GM23338 (cell line): ENCODE data around the gene IDE. TPM values are rescaled to one million over a fixed set of nuclear protein-coding genes. Genes with fewer than 3 reads are reported as not detected.

Experiments
- CREB1 ChIP-seq: fragments of 250-450 bp; sonication (Bioruptor Pico); IDR thresholded peaks from 2 replicates; pipeline ENCODE4 v1.5.0; 2020; ENCODE audit warnings: low read depth, mild to moderate bottlenecking, moderate library complexity
- EZH2 ChIP-seq: fragments of 200-600 bp; sonication (generic); IDR thresholded peaks from one replicate; pipeline ENCODE4 v1.8.0; 2017; ENCODE audit warnings: antibody characterized with exemption, mild to moderate bottlenecking, low read depth; ENCODE audit not compliant: unreplicated experiment
- REST ChIP-seq: IDR thresholded peaks from one replicate; pipeline ENCODE4 v1.6.1; 2018; ENCODE audit warnings: antibody characterized with exemption; ENCODE audit not compliant: unreplicated experiment
- STAT1 ChIP-seq: IDR thresholded peaks from one replicate; pipeline ENCODE4 v1.6.1; 2016; ENCODE audit warnings: antibody characterized with exemption; ENCODE audit not compliant: unreplicated experiment
- ZNF331 ChIP-seq: fragments of 250-450 bp; sonication (Bioruptor Pico); IDR thresholded peaks from 2 replicates; pipeline ENCODE4 v1.5.0; 2020; ENCODE audit warnings: low read depth, mild to moderate bottlenecking, moderate library complexity
- polyA plus RNA-seq: library from polyadenylated mRNA; unstranded; fragments of >200 nt; fragmentation: Nextera tagmentation; extraction: Ambion mirVana; gene quantifications from 2 replicates; pipeline ENCODE4 v1.2.1, GENCODE V29; 2016
- total RNA-seq: library from RNA; depleted of rRNA; stranded (reverse); fragments of >200 nt; shearing (Covaris generic); gene quantifications from 2 replicates; pipeline ENCODE4 v1.2.3, GENCODE V29; 2014
- TF ChIP-seq, protein P1 (sequence below): fragments of 250-450 bp; sonication (Bioruptor Pico); IDR thresholded peaks from 2 replicates; pipeline ENCODE4 v1.5.0; 2020; ENCODE audit warnings: mild to moderate bottlenecking, moderate library complexity

IDE gene
- total and polyA plus RNA-seq, 2 experiments from 2014 or later = 12.9 to 36.3 TPM

DNA sequence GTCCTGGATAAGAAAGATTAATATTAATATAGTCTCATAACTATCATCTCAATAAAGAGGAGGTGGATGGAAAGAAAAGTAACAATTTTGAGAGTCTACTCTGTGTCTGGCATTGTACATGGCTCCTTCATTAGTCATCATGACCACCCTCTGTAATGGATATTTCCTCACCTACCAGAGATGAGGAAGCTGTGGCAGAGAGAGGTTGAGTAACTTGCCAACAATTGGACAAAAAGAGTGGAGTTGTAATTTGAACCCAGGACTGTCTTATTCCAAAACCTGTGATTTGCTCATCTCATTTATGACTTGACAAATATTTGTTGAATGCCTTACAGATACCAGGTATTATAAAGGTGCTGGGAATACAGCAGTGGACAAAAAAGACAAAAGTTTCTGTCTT is 2.1 kb upstream of the IDE start (continued):
- TF ChIP-seq, protein P1, sequence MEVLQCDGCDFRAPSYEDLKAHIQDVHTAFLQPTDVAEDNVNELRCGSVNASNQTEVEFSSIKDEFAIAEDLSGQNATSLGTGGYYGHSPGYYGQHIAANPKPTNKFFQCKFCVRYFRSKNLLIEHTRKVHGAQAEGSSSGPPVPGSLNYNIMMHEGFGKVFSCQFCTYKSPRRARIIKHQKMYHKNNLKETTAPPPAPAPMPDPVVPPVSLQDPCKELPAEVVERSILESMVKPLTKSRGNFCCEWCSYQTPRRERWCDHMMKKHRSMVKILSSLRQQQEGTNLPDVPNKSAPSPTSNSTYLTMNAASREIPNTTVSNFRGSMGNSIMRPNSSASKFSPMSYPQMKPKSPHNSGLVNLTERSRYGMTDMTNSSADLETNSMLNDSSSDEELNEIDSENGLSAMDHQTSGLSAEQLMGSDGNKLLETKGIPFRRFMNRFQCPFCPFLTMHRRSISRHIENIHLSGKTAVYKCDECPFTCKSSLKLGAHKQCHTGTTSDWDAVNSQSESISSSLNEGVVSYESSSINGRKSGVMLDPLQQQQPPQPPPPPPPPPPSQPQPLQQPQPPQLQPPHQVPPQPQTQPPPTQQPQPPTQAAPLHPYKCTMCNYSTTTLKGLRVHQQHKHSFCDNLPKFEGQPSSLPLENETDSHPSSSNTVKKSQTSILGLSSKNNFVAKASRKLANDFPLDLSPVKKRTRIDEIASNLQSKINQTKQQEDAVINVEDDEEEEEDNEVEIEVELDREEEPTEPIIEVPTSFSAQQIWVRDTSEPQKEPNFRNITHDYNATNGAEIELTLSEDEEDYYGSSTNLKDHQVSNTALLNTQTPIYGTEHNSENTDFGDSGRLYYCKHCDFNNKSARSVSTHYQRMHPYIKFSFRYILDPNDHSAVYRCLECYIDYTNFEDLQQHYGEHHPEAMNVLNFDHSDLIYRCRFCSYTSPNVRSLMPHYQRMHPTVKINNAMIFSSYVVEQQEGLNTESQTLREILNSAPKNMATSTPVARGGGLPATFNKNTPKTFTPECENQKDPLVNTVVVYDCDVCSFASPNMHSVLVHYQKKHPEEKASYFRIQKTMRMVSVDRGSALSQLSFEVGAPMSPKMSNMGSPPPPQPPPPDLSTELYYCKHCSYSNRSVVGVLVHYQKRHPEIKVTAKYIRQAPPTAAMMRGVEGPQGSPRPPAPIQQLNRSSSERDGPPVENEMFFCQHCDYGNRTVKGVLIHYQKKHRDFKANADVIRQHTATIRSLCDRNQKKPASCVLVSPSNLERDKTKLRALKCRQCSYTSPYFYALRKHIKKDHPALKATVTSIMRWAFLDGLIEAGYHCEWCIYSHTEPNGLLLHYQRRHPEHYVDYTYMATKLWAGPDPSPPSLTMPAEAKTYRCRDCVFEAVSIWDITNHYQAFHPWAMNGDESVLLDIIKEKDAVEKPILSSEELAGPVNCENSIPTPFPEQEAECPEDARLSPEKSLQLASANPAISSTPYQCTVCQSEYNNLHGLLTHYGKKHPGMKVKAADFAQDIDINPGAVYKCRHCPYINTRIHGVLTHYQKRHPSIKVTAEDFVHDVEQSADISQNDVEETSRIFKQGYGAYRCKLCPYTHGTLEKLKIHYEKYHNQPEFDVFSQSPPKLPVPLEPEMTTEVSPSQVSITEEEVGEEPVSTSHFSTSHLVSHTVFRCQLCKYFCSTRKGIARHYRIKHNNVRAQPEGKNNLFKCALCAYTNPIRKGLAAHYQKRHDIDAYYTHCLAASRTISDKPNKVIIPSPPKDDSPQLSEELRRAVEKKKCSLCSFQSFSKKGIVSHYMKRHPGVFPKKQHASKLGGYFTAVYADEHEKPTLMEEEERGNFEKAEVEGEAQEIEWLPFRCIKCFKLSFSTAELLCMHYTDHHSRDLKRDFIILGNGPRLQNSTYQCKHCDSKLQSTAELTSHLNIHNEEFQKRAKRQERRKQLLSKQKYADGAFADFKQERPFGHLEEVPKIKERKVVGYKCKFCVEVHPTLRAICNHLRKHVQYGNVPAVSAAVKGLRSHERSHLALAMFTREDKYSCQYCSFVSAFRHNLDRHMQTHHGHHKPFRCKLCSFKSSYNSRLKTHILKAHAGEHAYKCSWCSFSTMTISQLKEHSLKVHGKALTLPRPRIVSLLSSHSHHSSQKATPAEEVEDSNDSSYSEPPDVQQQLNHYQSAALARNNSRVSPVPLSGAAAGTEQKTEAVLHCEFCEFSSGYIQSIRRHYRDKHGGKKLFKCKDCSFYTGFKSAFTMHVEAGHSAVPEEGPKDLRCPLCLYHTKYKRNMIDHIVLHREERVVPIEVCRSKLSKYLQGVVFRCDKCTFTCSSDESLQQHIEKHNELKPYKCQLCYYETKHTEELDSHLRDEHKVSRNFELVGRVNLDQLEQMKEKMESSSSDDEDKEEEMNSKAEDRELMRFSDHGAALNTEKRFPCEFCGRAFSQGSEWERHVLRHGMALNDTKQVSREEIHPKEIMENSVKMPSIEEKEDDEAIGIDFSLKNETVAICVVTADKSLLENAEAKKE (CRISPR knock-in tag) = no peak
- no peak for TF ChIP-seq CREB1 (CRISPR knock-in tag)
- no peak for TF ChIP-seq ZNF331 (CRISPR knock-in tag)
- no peak for TF ChIP-seq REST
- TF ChIP-seq STAT1 = no peak
- TF ChIP-seq EZH2 = no peak
